PC-9 (cell line): ENCODE results near the gene DCANP1.

ENCODE experiments used
- CTCF ChIP-seq: fragments of 200-600 bp; sonication (generic); conservative IDR thresholded peaks from 2 replicates; pipeline ENCODE4 v1.6.1; 2017; ENCODE audit warnings: mixed run types, antibody characterized with exemption, mild to moderate bottlenecking, moderate library complexity
- EZH2 ChIP-seq: fragments of 200-600 bp; sonication (generic); IDR thresholded peaks from 2 replicates; pipeline ENCODE4 v1.8.0; 2017; ENCODE audit warnings: antibody characterized with exemption, low read depth

GRCh38 chr5:135481387-135481786 lies 34.2 kb upstream of the DCANP1 start:
- TF ChIP-seq CTCF (no peak), EZH2 (no peak)
